ENCODE measurements around the gene MAD2L1BP.

The MAD2L1BP gene

GRCh38 chr6:43669050-43669921, 33.6 kb downstream of the MAD2L1BP start:
- TF ChIP-seq CTCF (IDR thresholded peaks at IDR 0.05), result no peak
- Histone ChIP-seq H3K4me1 (ENCODE audit: control insufficient read depth in 1 of 2, insufficient read depth in 1 of 2, low read depth in 1 of 2, low read length in 1 of 2) (peaks cover 20% of the 10 kb centered on the region in 2 experiments), H3K4me3 (ENCODE audit: low read depth in 1 of 2, low read length in 1 of 2) (no peak overlapping the region), H3K9me3 (no peaks in the 10 kb centered on the region), H3K27me3 (peaks cover 20% of the 10 kb centered on the region), H3K27ac (no peak overlapping the region), H3K36me3 (peaks cover 55% of the 10 kb centered on the region)

- Histone ChIP-seq H3K27me3 (peaks cover 20% of the 10 kb centered on the region), H3K9me3 (no peaks in the 10 kb centered on the region), H3K36me3 (peaks cover 63% of the 10 kb centered on the region), H3K27ac (no peak overlapping the region), H3K4me1 (ENCODE audit: control insufficient read depth in 1 of 2, insufficient read depth in 1 of 2, low read depth in 1 of 2, low read length in 1 of 2) (peaks cover 20% of the 10 kb centered on the region in 2 experiments), H3K4me3 (ENCODE audit: low read depth in 1 of 2, low read length in 1 of 2) (no peak overlapping the region)
- TF ChIP-seq CTCF (IDR thresholded peaks at IDR 0.05), result no peak
Observed at GRCh38 chr6:43669922-43670622, 34.4 kb downstream of the MAD2L1BP start.

GRCh38 chr6:43670623-43670986, 35.0 kb downstream of the MAD2L1BP start:
- Histone ChIP-seq H3K36me3 (peaks cover 68% of the 10 kb centered on the region), H3K27me3 (peaks cover 20% of the 10 kb centered on the region), H3K4me3 (ENCODE audit: low read depth in 1 of 2, low read length in 1 of 2) (no peak overlapping the region), H3K27ac (no peak overlapping the region), H3K4me1 (ENCODE audit: control insufficient read depth in 1 of 2, insufficient read depth in 1 of 2, low read depth in 1 of 2, low read length in 1 of 2) (peaks cover 20% of the 10 kb centered on the region in 2 experiments), H3K9me3 (no peaks in the 10 kb centered on the region)
- TF ChIP-seq CTCF (IDR thresholded peaks at IDR 0.05), result no peak

- H3K27ac ChIP-seq, result no peak overlapping the region
- H3K27me3 ChIP-seq, result peaks cover 16% of the 10 kb centered on the region
- H3K9me3 ChIP-seq, result no peaks in the 10 kb centered on the region
- no peak for TF ChIP-seq CTCF (IDR thresholded peaks at IDR 0.05)
- peaks cover 74% of the 10 kb centered on the region for H3K36me3 ChIP-seq
- no peak overlapping the region for H3K4me3 ChIP-seq (ENCODE audit: low read depth in 1 of 2, low read length in 1 of 2)
- H3K4me1 ChIP-seq (ENCODE audit: control insufficient read depth in 1 of 2, insufficient read depth in 1 of 2, low read depth in 1 of 2, low read length in 1 of 2), result peaks cover 20% of the 10 kb centered on the region in 2 experiments
Observed at GRCh38 chr6:43671011-43671800, 35.6 kb downstream of the MAD2L1BP start.
